ENCODE data around the gene SLC25A33. TPM values are rescaled to one million over a fixed set of nuclear protein-coding genes. Genes with fewer than 3 reads are reported as not detected.
"Not testable (repeated sequence)": the region's sequence is repeated elsewhere in the genome, so short reads cannot be mapped to it uniquely, and the experiment has no call there.

Gene SLC25A33
- total RNA-seq, 1 donor from 2014 or later, result 4.6 TPM

- TF ChIP-seq, protein P1, sequence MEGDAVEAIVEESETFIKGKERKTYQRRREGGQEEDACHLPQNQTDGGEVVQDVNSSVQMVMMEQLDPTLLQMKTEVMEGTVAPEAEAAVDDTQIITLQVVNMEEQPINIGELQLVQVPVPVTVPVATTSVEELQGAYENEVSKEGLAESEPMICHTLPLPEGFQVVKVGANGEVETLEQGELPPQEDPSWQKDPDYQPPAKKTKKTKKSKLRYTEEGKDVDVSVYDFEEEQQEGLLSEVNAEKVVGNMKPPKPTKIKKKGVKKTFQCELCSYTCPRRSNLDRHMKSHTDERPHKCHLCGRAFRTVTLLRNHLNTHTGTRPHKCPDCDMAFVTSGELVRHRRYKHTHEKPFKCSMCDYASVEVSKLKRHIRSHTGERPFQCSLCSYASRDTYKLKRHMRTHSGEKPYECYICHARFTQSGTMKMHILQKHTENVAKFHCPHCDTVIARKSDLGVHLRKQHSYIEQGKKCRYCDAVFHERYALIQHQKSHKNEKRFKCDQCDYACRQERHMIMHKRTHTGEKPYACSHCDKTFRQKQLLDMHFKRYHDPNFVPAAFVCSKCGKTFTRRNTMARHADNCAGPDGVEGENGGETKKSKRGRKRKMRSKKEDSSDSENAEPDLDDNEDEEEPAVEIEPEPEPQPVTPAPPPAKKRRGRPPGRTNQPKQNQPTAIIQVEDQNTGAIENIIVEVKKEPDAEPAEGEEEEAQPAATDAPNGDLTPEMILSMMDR (IDR thresholded peaks at IDR 0.05; ENCODE audit: partially characterized antibody, unreplicated experiment), result no peak
- Mint-ChIP-seq H3K36me3 (ENCODE audit: unreplicated experiment) (no peaks in the 10 kb centered on the region), H3K9me3 (ENCODE audit: unreplicated experiment) (peaks cover 1% of the 10 kb centered on the region), H3K4me1 (ENCODE audit: low read depth, unreplicated experiment) (peaks cover under 1% of the 10 kb centered on the region), H3K4me3 (ENCODE audit: unreplicated experiment) (no peak overlapping the region), H3K27me3 (ENCODE audit: unreplicated experiment) (peaks cover 8% of the 10 kb centered on the region), H3K27ac (ENCODE audit: unreplicated experiment) (no peak overlapping the region)
- DNase-seq, result no peak
Observed at GRCh38 chr1:9624081-9624480, 84.8 kb downstream of the SLC25A33 start.

- H3K4me1 Mint-ChIP-seq (ENCODE audit: low read depth, unreplicated experiment), result not testable (repeated sequence)
Observed at GRCh38 chr1:9625030-9625429, 85.8 kb downstream of the SLC25A33 start.

GRCh38 chr1:9626201-9626608 lies 86.9 kb downstream of the SLC25A33 start:
- peaks cover 8% of the 10 kb centered on the region for H3K27me3 Mint-ChIP-seq (ENCODE audit: unreplicated experiment)
- H3K36me3 Mint-ChIP-seq (ENCODE audit: unreplicated experiment), result no peaks in the 10 kb centered on the region
- H3K4me1 Mint-ChIP-seq (ENCODE audit: low read depth, unreplicated experiment), result no peaks in the 10 kb centered on the region
- no peaks in the 10 kb centered on the region for H3K9me3 Mint-ChIP-seq (ENCODE audit: unreplicated experiment)
- DNase-seq, result no peak
- H3K27ac Mint-ChIP-seq (ENCODE audit: unreplicated experiment), result no peak overlapping the region
- TF ChIP-seq, protein P1 (IDR thresholded peaks at IDR 0.05; ENCODE audit: partially characterized antibody, unreplicated experiment), result no peak
- H3K4me3 Mint-ChIP-seq (ENCODE audit: unreplicated experiment), result no peak overlapping the region

More at GRCh38 chr1:9625030-9625429, 85.8 kb downstream of the SLC25A33 start:
- H3K27ac Mint-ChIP-seq (ENCODE audit: unreplicated experiment); H3K27me3 Mint-ChIP-seq (ENCODE audit: unreplicated experiment); H3K9me3 Mint-ChIP-seq (ENCODE audit: unreplicated experiment); H3K4me3 Mint-ChIP-seq (ENCODE audit: unreplicated experiment); H3K36me3 Mint-ChIP-seq (ENCODE audit: unreplicated experiment); DNase-seq: not testable (repeated sequence)

- TF ChIP-seq, protein P1 (IDR thresholded peaks at IDR 0.05; ENCODE audit: partially characterized antibody, unreplicated experiment), result no peak
- Mint-ChIP-seq H3K4me1 (ENCODE audit: low read depth, unreplicated experiment) (no peaks in the 10 kb centered on the region), H3K27me3 (ENCODE audit: unreplicated experiment) (peaks cover 4% of the 10 kb centered on the region), H3K27ac (ENCODE audit: unreplicated experiment) (no peak overlapping the region), H3K4me3 (ENCODE audit: unreplicated experiment) (no peak overlapping the region), H3K9me3 (ENCODE audit: unreplicated experiment) (no peaks in the 10 kb centered on the region), H3K36me3 (ENCODE audit: unreplicated experiment) (no peaks in the 10 kb centered on the region)
- no peak for DNase-seq
Observed at GRCh38 chr1:9628541-9629444, 89.5 kb downstream of the SLC25A33 start.

DNA sequence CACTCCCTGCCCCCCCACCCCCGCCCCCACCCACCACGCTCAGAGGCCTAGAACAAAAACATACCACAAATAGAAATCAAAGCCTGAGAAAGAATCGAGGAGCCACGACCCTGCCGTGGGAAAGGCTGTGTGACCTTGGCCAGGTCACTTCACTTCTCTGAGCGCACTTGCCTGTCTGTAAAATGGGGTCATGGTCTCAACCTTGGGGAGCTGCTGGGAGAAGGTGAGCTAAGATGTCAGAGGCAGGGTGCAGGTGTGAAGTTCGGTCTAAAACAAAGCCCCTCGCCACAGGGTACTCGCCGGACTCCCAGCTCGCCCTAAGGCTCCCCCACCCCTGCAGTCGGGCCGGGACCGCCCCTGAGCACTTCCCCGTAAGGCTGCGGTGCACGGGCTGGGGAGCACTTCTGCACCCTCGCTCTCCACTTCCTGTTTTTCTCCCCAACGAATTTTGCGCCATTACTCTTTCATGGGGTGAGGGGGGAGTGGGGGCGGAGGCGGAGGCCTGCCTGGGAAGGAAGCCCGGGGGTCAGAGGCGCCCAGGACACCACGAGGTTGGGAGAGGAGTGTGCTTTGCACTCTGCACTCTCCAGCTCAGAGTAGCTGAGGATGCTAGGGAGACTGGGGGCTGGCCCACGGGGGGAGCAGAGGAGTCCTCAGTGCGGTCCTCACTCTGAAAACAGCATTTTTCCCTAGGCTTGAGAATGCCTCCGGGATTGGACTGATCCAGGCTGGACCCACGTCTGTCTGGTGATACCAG lies 90.4 kb downstream of the SLC25A33 start:
- Mint-ChIP-seq H3K27ac (ENCODE audit: unreplicated experiment) (no peak overlapping the region), H3K27me3 (ENCODE audit: unreplicated experiment) (peaks cover 4% of the 10 kb centered on the region), H3K36me3 (ENCODE audit: unreplicated experiment) (no peaks in the 10 kb centered on the region), H3K9me3 (ENCODE audit: unreplicated experiment) (no peaks in the 10 kb centered on the region), H3K4me1 (ENCODE audit: low read depth, unreplicated experiment) (no peaks in the 10 kb centered on the region), H3K4me3 (ENCODE audit: unreplicated experiment) (no peak overlapping the region)
- TF ChIP-seq, protein P1 (IDR thresholded peaks at IDR 0.05; ENCODE audit: partially characterized antibody, unreplicated experiment), result no peak
- no peak for DNase-seq
